K562 (cell line): ENCODE data around the gene TMTC3. TPM values are rescaled to one million over a fixed set of nuclear protein-coding genes. Genes with fewer than 3 reads are reported as not detected.

Experiments used
- ATAC-seq: fragments of 200-7000 bp; cut with Tn5 transposase; 3 replicates; pipeline ENCODE4 v1.9.1; 2020; ENCODE audit warnings: moderate library complexity
- BruUV-seq: library from RNA; stranded (reverse); fragments of 400-500 nt; replicated peaks from 2 replicates; lab custom pipeline; 2021; lab: Mats Ljungman, UMichigan
- CTCF ChIA-PET: fragments of 300-600 bp; formaldehyde crosslinking; extraction: SDS; loops from one replicate; lab custom pipeline; 2021; ENCODE audit warnings: low intra/inter-chr PET ratio; lab: Yijun Ruan, JAX
- POLR2A ChIA-PET: fragments of 300-600, 350-650 bp; sonication (Branson Sonifier 250); formaldehyde crosslinking; extraction: SDS; loops from one replicate; lab custom pipeline; 2021; ENCODE audit warnings: antibody characterized with exemption, inconsistent platforms; lab: Yijun Ruan, JAX
- DNase-seq, 4 experiments: peaks; one replicate each; pipeline versions ENCODE4 v3.0.0 to v3.0.0-alpha.2; 2011 to 2018; ENCODE audit warnings: low spot score in 3 of 4, mixed read lengths in 3 of 4; ENCODE audit errors: extremely low read depth in 1 of 4
- FAIRE-seq: peaks from 2 replicates; lab custom pipeline; 2011; peaks lifted over from hg19 to GRCh38; lab: Jason Lieb, UNC
- H2AFZ ChIP-seq: 2 replicates; pipeline ENCODE4 v1.6.0; 2011; ENCODE audit warnings: low read depth, low read length, control low read depth, inconsistent platforms
- H3K27ac ChIP-seq: fragments of 200-600 bp; 3 replicates; pipeline ENCODE4 v1.8.0; 2011; ENCODE audit warnings: low read depth, mild to moderate bottlenecking, control low read depth, inconsistent platforms, low read length, moderate library complexity, mixed read lengths; ENCODE audit errors: extremely low read depth
- H3K27me3 ChIP-seq, 2 experiments: fragments of 300-600 bp in 1 of 2; 2 replicates in 1 of 2; 3 replicates in 1 of 2; pipeline versions ENCODE4 v1.6.0 to v1.8.0; 2011; ENCODE audit warnings: inconsistent platforms in 2 of 2, low read length in 2 of 2, mild to moderate bottlenecking in 1 of 2, mixed read lengths in 1 of 2, moderate library complexity in 1 of 2; ENCODE audit not compliant: control insufficient read depth in 2 of 2, insufficient read depth in 2 of 2
- H3K36me3 ChIP-seq: fragments of 300-600 bp; 3 replicates; pipeline ENCODE4 v1.8.0; 2011; ENCODE audit warnings: mild to moderate bottlenecking, low read length, inconsistent platforms; ENCODE audit not compliant: control insufficient read depth, insufficient read depth
- H3K4me1 ChIP-seq, 2 experiments: fragments of 200-600 bp in 1 of 2; replicated peaks in 1 of 2; 2 replicates in 1 of 2; 3 replicates in 1 of 2; pipeline versions ENCODE4 v1.5.1 to v1.8.0; 2011; ENCODE audit warnings: inconsistent platforms in 2 of 2, low read length in 2 of 2, mild to moderate bottlenecking in 1 of 2, mixed read lengths in 1 of 2, moderate library complexity in 1 of 2; ENCODE audit not compliant: control insufficient read depth in 2 of 2, insufficient read depth in 2 of 2
- H3K4me2 ChIP-seq: 2 replicates; pipeline ENCODE4 v1.6.1; 2011; ENCODE audit warnings: low read length, control low read depth, inconsistent platforms, mixed read lengths; ENCODE audit not compliant: insufficient read depth
- H3K4me3 ChIP-seq: fragments of 200-600 bp; sonication (generic), shearing (Covaris generic); 2 replicates; pipeline ENCODE4 v1.5.1; 2016; ENCODE audit warnings: control low read depth, inconsistent platforms
- H3K79me2 ChIP-seq: fragments of 200-600 bp; 3 replicates; pipeline ENCODE4 v1.8.0; 2011; ENCODE audit warnings: low read length, inconsistent platforms; ENCODE audit not compliant: control insufficient read depth, insufficient read depth
- H3K9ac ChIP-seq, 2 experiments: 2 replicates each; pipeline versions ENCODE4 v1.6.0 to v1.6.1; 2011; ENCODE audit warnings: low read depth in 2 of 2, low read length in 2 of 2, control low read depth in 1 of 2, inconsistent platforms in 1 of 2, mild to moderate bottlenecking in 1 of 2, mixed read lengths in 1 of 2; ENCODE audit not compliant: insufficient read depth in 1 of 2
- H3K9me1 ChIP-seq: one replicate; pipeline ENCODE4 v1.6.0; 2011; ENCODE audit warnings: inconsistent platforms, mild to moderate bottlenecking, low read length, moderate library complexity; ENCODE audit not compliant: control insufficient read depth, insufficient read depth
- H3K9me3 ChIP-seq: replicated peaks from 2 replicates; pipeline ENCODE4 v1.5.1; 2011; ENCODE audit warnings: low read depth, low read length, inconsistent platforms; ENCODE audit not compliant: control insufficient read depth, insufficient read depth
- H4K20me1 ChIP-seq: replicated peaks from 2 replicates; pipeline ENCODE4 v1.6.1; 2011; ENCODE audit warnings: low read length, inconsistent platforms, mixed read lengths; ENCODE audit not compliant: control insufficient read depth, insufficient read depth
- CGGBP1 ChIP-seq: fragments of 250-450 bp; sonication (Bioruptor Pico); IDR thresholded peaks from 2 replicates; pipeline ENCODE4 v1.9.0; 2021; ENCODE audit warnings: mild to moderate bottlenecking
- CUX1 ChIP-seq: fragments of 200-800 bp; sonication (Bioruptor generic); IDR thresholded peaks from 2 replicates; pipeline ENCODE4 v1.6.1; 2016; ENCODE audit warnings: missing genetic modification characterization, missing compliant biosample characterization
- FOXJ2 ChIP-seq: fragments of 200-800 bp; sonication (Bioruptor generic); IDR thresholded peaks from 2 replicates; pipeline ENCODE4 v1.6.1; 2016; ENCODE audit warnings: missing genetic modification characterization, missing compliant biosample characterization
- FOXP1 ChIP-seq: sonication (generic); formaldehyde crosslinking; IDR thresholded peaks from 2 replicates; pipeline ENCODE4 v1.8.0; 2022; ENCODE audit warnings: mild to moderate bottlenecking, missing genetic modification reagents
- KLF6 ChIP-seq: fragments of 250-450 bp; sonication (Bioruptor Pico); IDR thresholded peaks from 2 replicates; pipeline ENCODE4 v1.4.0; 2020; ENCODE audit warnings: mild to moderate bottlenecking, moderate library complexity, borderline replicate concordance
- MAFF ChIP-seq: IDR thresholded peaks from 2 replicates; pipeline ENCODE4 v1.6.1; 2012; ENCODE audit warnings: low read length, improper control_type of control experiment
- NFE2L1 ChIP-seq: fragments of 450-650 bp; IDR thresholded peaks from 2 replicates; pipeline ENCODE4 v1.6.1; 2016; ENCODE audit warnings: missing genetic modification characterization, low read depth, mild to moderate bottlenecking, missing compliant biosample characterization, moderate library complexity, borderline replicate concordance
- STAT5A ChIP-seq: IDR thresholded peaks from 2 replicates; pipeline ENCODE4 v1.6.1; 2012; ENCODE audit warnings: low read length, inconsistent platforms, borderline replicate concordance
- ZNF140 ChIP-seq: fragments of 250-450 bp; sonication (Bioruptor Pico); IDR thresholded peaks from 2 replicates; pipeline ENCODE4 v1.8.0; 2021; ENCODE audit warnings: moderate library complexity, mild to moderate bottlenecking, inconsistent platforms
- ZNF57 ChIP-seq: fragments of 450-650 bp; formaldehyde crosslinking; IDR thresholded peaks from 2 replicates; pipeline ENCODE4 v1.4.0; 2020; ENCODE audit warnings: mild to moderate bottlenecking, moderate library complexity
- ZNF780A ChIP-seq: fragments of 250-450 bp; sonication (Bioruptor Pico); IDR thresholded peaks from 2 replicates; pipeline ENCODE4 v1.5.0; 2021; ENCODE audit warnings: mild to moderate bottlenecking
- WGBS: fragments of 100-300 bp; shearing (Covaris generic); methylation state at CpG from one replicate; pipeline ENCODE4 v1.1.6; 2016; ENCODE audit warnings: low coverage, mixed read lengths; ENCODE audit not compliant: insufficient coverage; ENCODE audit errors: missing lambda C conversion rate; 5-methylcytosine and 5-hydroxymethylcytosine counted together
- in situ Hi-C: fragments of 300-500 bp; cut with MboI; formaldehyde crosslinking; loops from 4 replicates; pipeline ENCODE4 v1.15.0; 2018; ENCODE audit warnings: inconsistent platforms, mixed read lengths
- intact Hi-C: fragments of 100-400 bp; cut with micrococcal nuclease; formaldehyde crosslinking; loops from 2 replicates; pipeline ENCODE4 v1.14.2; 2022
- polyA plus RNA-seq, 8 experiments: library from polyadenylated mRNA; depleted of rRNA in 4 of 8; stranded (reverse) in 5 of 8; unstranded in 3 of 8; fragments of >200 nt; fragmentation: Nextera tagmentation in 2 of 8; fragmentation: Illumina TruSeq in 1 of 8; extraction: Ambion mirVana in 2 of 8; extraction: Trizol in 1 of 8; gene quantifications; 2 replicates each; pipeline versions ENCODE4 v1.2.1 to v1.2.3, GENCODE V29; 2011 to 2014; ENCODE audit warnings: inconsistent platforms in 1 of 8, missing spikeins in 1 of 8
- total RNA-seq, 7 experiments: library from RNA; depleted of rRNA in 6 of 7; stranded (reverse); fragments of >200 nt in 6 of 7; fragmentation: Illumina TruSeq in 2 of 7; extraction: Trizol in 2 of 7; gene quantifications; 2 replicates each; pipeline versions ENCODE4 v1.2.1 to v1.2.3, GENCODE V29; 2011 to 2021; ENCODE audit warnings: low replicate concordance in 1 of 7
- TF ChIP-seq, protein P1 (sequence below): fragments of 250-450 bp; sonication (Bioruptor Pico); IDR thresholded peaks from 2 replicates; pipeline ENCODE4 v1.4.0; 2020; ENCODE audit warnings: borderline replicate concordance
- TF ChIP-seq, protein P2 (sequence below): sonication (generic); formaldehyde crosslinking; IDR thresholded peaks from 2 replicates; pipeline ENCODE4 v1.8.1; 2023; ENCODE audit warnings: mild to moderate bottlenecking, missing genetic modification reagents

Gene TMTC3
- total and polyA plus RNA-seq, 9 of the 15 experiments (the other 6 are each of a cell fraction or from before 2014, with no cell fraction given), result 1.9 to 9.8 (median 4.7) TPM

- TF ChIP-seq, protein P1, sequence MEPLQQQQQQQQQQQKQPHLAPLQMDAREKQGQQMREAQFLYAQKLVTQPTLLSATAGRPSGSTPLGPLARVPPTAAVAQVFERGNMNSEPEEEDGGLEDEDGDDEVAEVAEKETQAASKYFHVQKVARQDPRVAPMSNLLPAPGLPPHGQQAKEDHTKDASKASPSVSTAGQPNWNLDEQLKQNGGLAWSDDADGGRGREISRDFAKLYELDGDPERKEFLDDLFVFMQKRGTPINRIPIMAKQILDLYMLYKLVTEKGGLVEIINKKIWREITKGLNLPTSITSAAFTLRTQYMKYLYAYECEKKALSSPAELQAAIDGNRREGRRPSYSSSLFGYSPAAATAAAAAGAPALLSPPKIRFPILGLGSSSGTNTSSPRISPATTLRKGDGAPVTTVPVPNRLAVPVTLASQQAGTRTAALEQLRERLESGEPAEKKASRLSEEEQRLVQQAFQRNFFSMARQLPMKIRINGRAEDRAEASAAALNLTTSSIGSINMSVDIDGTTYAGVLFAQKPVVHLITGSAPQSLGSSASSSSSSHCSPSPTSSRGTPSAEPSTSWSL (CRISPR knock-in tag), result no peak
- TF ChIP-seq ZNF780A (CRISPR knock-in tag), result no peak
- TF ChIP-seq, all 486 proteins: peak for 0
These were observed 30.8 kb downstream of the TMTC3 start (continued) for GRCh38 chr12:88172844-88173407.

- no peak for FAIRE-seq
- no peak overlapping the region for H2AFZ ChIP-seq
- peaks cover 47% of the 10 kb centered on the region; the same call in 2 of the 3 replicates for H3K36me3 ChIP-seq
- no TSS peak for BruUV-seq
- H3K27me3 ChIP-seq, result no peaks in the 10 kb centered on the region
- H3K27ac ChIP-seq, result no peak overlapping the region
- H3K9me1 ChIP-seq, result no peaks in the 10 kb centered on the region
- 89% methylated on average over 3 of the region's 3 CpGs for WGBS
- H3K9ac ChIP-seq, result no peak overlapping the region
- intact Hi-C loops, result no loop called here
- no peaks in the 10 kb centered on the region for H3K79me2 ChIP-seq
- in situ Hi-C loops, result no loop called here
- H3K9me3 ChIP-seq, result no peaks in the 10 kb centered on the region
- DNase-seq, result no peak
- no peak overlapping the region for H3K4me3 ChIP-seq
- ATAC-seq, result no peak
- no peaks in the 10 kb centered on the region for H3K4me1 ChIP-seq
- CTCF ChIA-PET, result no interaction called here
- H4K20me1 ChIP-seq, result no peaks in the 10 kb centered on the region
- POLR2A ChIA-PET, result no interaction called here
- H3K4me2 ChIP-seq, result no peak overlapping the region
- no peak for TF ChIP-seq FOXP1 (CRISPR knock-in tag)
- TF ChIP-seq, protein P2, sequence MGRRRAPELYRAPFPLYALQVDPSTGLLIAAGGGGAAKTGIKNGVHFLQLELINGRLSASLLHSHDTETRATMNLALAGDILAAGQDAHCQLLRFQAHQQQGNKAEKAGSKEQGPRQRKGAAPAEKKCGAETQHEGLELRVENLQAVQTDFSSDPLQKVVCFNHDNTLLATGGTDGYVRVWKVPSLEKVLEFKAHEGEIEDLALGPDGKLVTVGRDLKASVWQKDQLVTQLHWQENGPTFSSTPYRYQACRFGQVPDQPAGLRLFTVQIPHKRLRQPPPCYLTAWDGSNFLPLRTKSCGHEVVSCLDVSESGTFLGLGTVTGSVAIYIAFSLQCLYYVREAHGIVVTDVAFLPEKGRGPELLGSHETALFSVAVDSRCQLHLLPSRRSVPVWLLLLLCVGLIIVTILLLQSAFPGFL, result no peak
- TF ChIP-seq FOXJ2, result no peak
- no peak for TF ChIP-seq KLF6 (CRISPR knock-in tag)
- no peak for TF ChIP-seq ZNF57
- no peak for TF ChIP-seq STAT5A
- TF ChIP-seq CGGBP1 (CRISPR knock-in tag), result no peak
- no peak for TF ChIP-seq ZNF140
- no peak for TF ChIP-seq NFE2L1 (tag)
- TF ChIP-seq MAFF, result no peak
- TF ChIP-seq CUX1, result no peak
These were observed 33.4 kb downstream of the TMTC3 start for GRCh38 chr12:88175544-88175943.
